Measurements from ENCODE around the gene XAGE1A. TPM values are rescaled to one million over a fixed set of nuclear protein-coding genes. Genes with fewer than 3 reads are reported as not detected.
"Not testable (repeated sequence)": the region's sequence is repeated elsewhere in the genome, so short reads cannot be mapped to it uniquely, and the experiment has no call there.

XAGE1A gene
- total and polyA plus RNA-seq, 7 donors: not detected

- WGBS, 3 donors: 72 to 77% (median 76%) methylated on average over 6 of the region's 6 CpGs
- no peak overlapping the region for H3K4me3 ChIP-seq
- no peak for ATAC-seq
These were observed 14.3 kb downstream of the XAGE1A start for GRCh38 chrX:52509916-52510315.

GRCh38 chrX:52511126-52511525, 15.5 kb downstream of the XAGE1A start:
- H3K4me3 ChIP-seq; intact Hi-C loops (cut with DNase I): not testable (repeated sequence)

More at GRCh38 chrX:52509916-52510315, 14.3 kb downstream of the XAGE1A start:
- intact Hi-C loops (cut with DNase I): no loop called here
- DNase-seq: no peak
- H3K36me3 ChIP-seq (ENCODE audit: insufficient read depth in 1 of 2, low read depth in 1 of 2): no peaks in the 10 kb centered on the region
- peaks cover 0 to 25% (median 0%) of the 10 kb centered on the region in 3 donors for H3K27me3 ChIP-seq (ENCODE audit: insufficient read depth in 3 of 3, low read length in 2 of 3)
- TF ChIP-seq CTCF (IDR thresholded peaks at IDR 0.05): no peak
- no peaks in the 10 kb centered on the region for H3K4me1 ChIP-seq
- no peaks in the 10 kb centered on the region for H3K9me3 ChIP-seq
- H3K27ac ChIP-seq: no peak overlapping the region

GRCh38 chrX:52516110-52516986, 20.7 kb downstream of the XAGE1A start:
- H3K4me1 ChIP-seq; H3K27ac ChIP-seq; H3K4me3 ChIP-seq; H3K9me3 ChIP-seq; DNase-seq; H3K27me3 ChIP-seq (ENCODE audit: insufficient read depth in 3 of 3, low read length in 2 of 3); intact Hi-C loops (cut with DNase I); H3K36me3 ChIP-seq (ENCODE audit: insufficient read depth in 1 of 2, low read depth in 1 of 2); ATAC-seq: not testable (repeated sequence)
- no CpG with 5 or more reads among the region's 27 CpGs for WGBS, 3 donors

More at GRCh38 chrX:52511126-52511525, 15.5 kb downstream of the XAGE1A start:
- H3K4me1 ChIP-seq; ATAC-seq; H3K9me3 ChIP-seq; DNase-seq; H3K36me3 ChIP-seq (ENCODE audit: insufficient read depth in 1 of 2, low read depth in 1 of 2); H3K27ac ChIP-seq: not testable (repeated sequence)
- H3K27me3 ChIP-seq (ENCODE audit: insufficient read depth in 3 of 3, low read length in 2 of 3): peaks cover 0 to 19% (median 0%) of the 10 kb centered on the region in 3 donors
- WGBS, 3 donors: no CpG with 5 or more reads among the region's 6 CpGs

GRCh38 chrX:52516987-52517325, 21.3 kb downstream of the XAGE1A start, which contains the start of gene XAGE1B:
Gene XAGE1B (minus strand): TSS chrX:52517063. CDS start chrX:52515527, 1,536 bp downstream.
- WGBS, 3 donors: no CpG with 5 or more reads among the region's 18 CpGs

GRCh38 chrX:52541051-52541450, 45.4 kb downstream of the XAGE1A start:
- DNase-seq; intact Hi-C loops (cut with DNase I); H3K4me3 ChIP-seq; ATAC-seq; H3K27ac ChIP-seq; H3K4me1 ChIP-seq; H3K9me3 ChIP-seq; H3K36me3 ChIP-seq (ENCODE audit: insufficient read depth in 1 of 2, low read depth in 1 of 2); H3K27me3 ChIP-seq (ENCODE audit: insufficient read depth in 3 of 3, low read length in 2 of 3): not testable (repeated sequence)
- 49 to 55% (median 52%) methylated on average over 4 of the region's 4 CpGs for WGBS, 3 donors

More at GRCh38 chrX:52516987-52517325, 21.3 kb downstream of the XAGE1A start, which contains the start of gene XAGE1B:
- H3K4me3 ChIP-seq; H3K27me3 ChIP-seq (ENCODE audit: insufficient read depth in 3 of 3, low read length in 2 of 3); H3K36me3 ChIP-seq (ENCODE audit: insufficient read depth in 1 of 2, low read depth in 1 of 2); intact Hi-C loops (cut with DNase I); H3K27ac ChIP-seq; H3K9me3 ChIP-seq; ATAC-seq; H3K4me1 ChIP-seq; DNase-seq: not testable (repeated sequence)

- Histone ChIP-seq H3K4me3 (no peak overlapping the region), H3K36me3 (ENCODE audit: insufficient read depth in 1 of 2, low read depth in 1 of 2) (no peaks in the 10 kb centered on the region), H3K27ac (no peak overlapping the region), H3K4me1 (no peaks in the 10 kb centered on the region), H3K9me3 (no peaks in the 10 kb centered on the region), H3K27me3 (ENCODE audit: insufficient read depth in 3 of 3, low read length in 2 of 3) (peaks cover 0 to 9% (median 0%) of the 10 kb centered on the region in 3 donors)
- WGBS, 3 donors: 63 to 86% (median 78%) methylated on average over 6 of the region's 6 CpGs
- no peak for ATAC-seq
- intact Hi-C loops (cut with DNase I): no loop called here
- no peak for DNase-seq
- no peak for TF ChIP-seq CTCF (IDR thresholded peaks at IDR 0.05)
These were observed 46.7 kb downstream of the XAGE1A start for GRCh38 chrX:52542311-52542710.

Data from psoas muscle (tissue), 8 donors.